Cardiac muscle cell (in vitro differentiated cells and primary cell): ENCODE results near the gene CANX. TPM values are rescaled to one million over a fixed set of nuclear protein-coding genes. Genes with fewer than 3 reads are reported as not detected.
A peak's percentile ranks its signal among the peaks of the same experiment; 100 is the strongest.

Source experiments
- DNase-seq, 2 donors: peaks; one replicate each; pipeline versions ENCODE4 v3.0.0 to v3.0.0-alpha.2; 2010 to 2017; ENCODE audit warnings: low read depth in 1 of 2, low spot score in 1 of 2
- H3K27ac ChIP-seq: fragments of 200-600 bp; sonication (generic); 2 replicates; pipeline ENCODE4 v1.5.1; 2016
- H3K27me3 ChIP-seq: fragments of 200-600 bp; sonication (generic); 2 replicates; pipeline ENCODE4 v1.6.0; 2016; ENCODE audit warnings: control low read depth
- H3K36me3 ChIP-seq: fragments of 200-600 bp; sonication (generic); 2 replicates; pipeline ENCODE4 v1.5.1; 2016; ENCODE audit warnings: control low read depth
- H3K4me1 ChIP-seq: fragments of 200-600 bp; sonication (generic); 2 replicates; pipeline ENCODE4 v1.8.1; 2017; ENCODE audit warnings: low read depth, mild to moderate bottlenecking, mixed run types
- H3K4me3 ChIP-seq: fragments of 200-600 bp; sonication (generic); 2 replicates; pipeline ENCODE4 v1.5.1; 2016; ENCODE audit warnings: mild to moderate bottlenecking
- H3K9me3 ChIP-seq: fragments of 200-600 bp; sonication (generic); 2 replicates; pipeline ENCODE4 v1.5.1; 2017; ENCODE audit warnings: low read depth, mild to moderate bottlenecking, control low read depth
- CTCF ChIP-seq: IDR thresholded peaks from 2 replicates; pipeline ENCODE4 v1.5.1; 2012; ENCODE audit warnings: low read depth, mild to moderate bottlenecking, low read length
- polyA plus RNA-seq: library from polyadenylated mRNA; unstranded; fragments of >200 nt; fragmentation: Nextera tagmentation; extraction: Ambion mirVana; gene quantifications from 2 replicates; pipeline ENCODE4 v1.2.1, GENCODE V29; 2016
- total RNA-seq: library from RNA; depleted of rRNA; stranded (reverse); fragments of >200 nt; gene quantifications from 2 replicates; pipeline ENCODE4 v1.2.3, GENCODE V29; 2016

CANX gene
- total and polyA plus RNA-seq, 2 experiments from 2014 or later: 319 to 358 TPM

- Histone ChIP-seq H3K9me3 (no peaks in the 10 kb centered on the region), H3K27ac (peak overlapping the region; percentile 40), H3K4me3 (no peak overlapping the region), H3K4me1 (peaks cover 38% of the 10 kb centered on the region), H3K36me3 (peaks cover 11% of the 10 kb centered on the region), H3K27me3 (no peaks in the 10 kb centered on the region)
- TF ChIP-seq CTCF: no peak
- DNase-seq: no peak
Measured at GRCh38 chr5:179764056-179764455, 65.3 kb downstream of the CANX start.

GRCh38 chr5:179765400-179765799 is 66.6 kb downstream of the CANX start:
- Histone ChIP-seq H3K27me3 (no peaks in the 10 kb centered on the region), H3K4me1 (peaks cover 24% of the 10 kb centered on the region), H3K4me3 (no peak overlapping the region), H3K9me3 (no peaks in the 10 kb centered on the region), H3K36me3 (peaks cover 25% of the 10 kb centered on the region), H3K27ac (peak overlapping the region; percentile 29)
- TF ChIP-seq CTCF: no peak
- peak in 1 of 2 donors; percentile 88 for DNase-seq

- H3K9me3 ChIP-seq: no peaks in the 10 kb centered on the region
- TF ChIP-seq CTCF: no peak
- H3K4me3 ChIP-seq: no peak overlapping the region
- H3K27me3 ChIP-seq: no peaks in the 10 kb centered on the region
- H3K36me3 ChIP-seq: peaks cover 32% of the 10 kb centered on the region
- peaks cover 23% of the 10 kb centered on the region for H3K4me1 ChIP-seq
- DNase-seq: peak in 1 of 2 donors; percentile 40
- H3K27ac ChIP-seq: peak overlapping the region; percentile 29
Measured at GRCh38 chr5:179766021-179766725, 67.4 kb downstream of the CANX start.

GRCh38 chr5:179766726-179767455 is 68.1 kb downstream of the CANX start:
- Histone ChIP-seq H3K4me1 (peaks cover 21% of the 10 kb centered on the region), H3K27me3 (no peaks in the 10 kb centered on the region), H3K36me3 (peaks cover 39% of the 10 kb centered on the region), H3K9me3 (no peaks in the 10 kb centered on the region), H3K4me3 (no peak overlapping the region), H3K27ac (no peak overlapping the region)
- no peak for TF ChIP-seq CTCF
- DNase-seq: peak in 1 of 2 donors; percentile 35

- no peak for TF ChIP-seq CTCF
- H3K4me3 ChIP-seq: no peak overlapping the region
- H3K27ac ChIP-seq: peak overlapping the region; percentile 27
- DNase-seq: no peak
- peaks cover 47% of the 10 kb centered on the region for H3K36me3 ChIP-seq
- no peaks in the 10 kb centered on the region for H3K9me3 ChIP-seq
- H3K4me1 ChIP-seq: peaks cover 14% of the 10 kb centered on the region
- no peaks in the 10 kb centered on the region for H3K27me3 ChIP-seq
Measured at GRCh38 chr5:179767496-179768100, 68.8 kb downstream of the CANX start.
